T-helper 22 cell (primary cell): ENCODE measurements around the gene SDHAF1.
"Not testable (repeated sequence)": the region's sequence is repeated elsewhere in the genome, so short reads cannot be mapped to it uniquely, and the experiment has no call there.

Experiments
- DNase-seq: peaks from one replicate; pipeline ENCODE4 v3.0.0-alpha.2; 2020; ENCODE audit warnings: low read depth

SDHAF1 gene

GRCh38 chr19:35995048-35995993 is at the start of gene SDHAF1:
TSS of gene SDHAF1 (plus strand) at chr19:35995188. CDS start at chr19:35995275, 87 bp downstream.
- peak; percentile 85 for DNase-seq

GRCh38 chr19:35946203-35946602 is 48.8 kb upstream of the SDHAF1 start:
- no peak for DNase-seq

- DNase-seq = no peak
Observed at GRCh38 chr19:35949131-35949530, 45.9 kb upstream of the SDHAF1 start.

GRCh38 chr19:35955881-35956634 is 38.9 kb upstream of the SDHAF1 start:
- no peak for DNase-seq

GRCh38 chr19:35957411-35957810 is 37.6 kb upstream of the SDHAF1 start:
- not testable (repeated sequence) for DNase-seq

GRCh38 chr19:35958660-35959039 is 36.3 kb upstream of the SDHAF1 start:
- DNase-seq = no peak

GRCh38 chr19:35959040-35959967 is 35.7 kb upstream of the SDHAF1 start:
- peak; percentile 70 for DNase-seq

- DNase-seq = no peak
Observed at GRCh38 chr19:35959968-35960320, 35.0 kb upstream of the SDHAF1 start.

- DNase-seq = no peak
Observed at GRCh38 chr19:35960432-35960972, 34.5 kb upstream of the SDHAF1 start.

- no peak for DNase-seq
Observed at GRCh38 chr19:35963514-35963913, 31.5 kb upstream of the SDHAF1 start.

- DNase-seq = no peak
Observed at GRCh38 chr19:35966771-35967170, 28.2 kb upstream of the SDHAF1 start.

- DNase-seq = no peak
Observed at GRCh38 chr19:35973487-35973886, 21.5 kb upstream of the SDHAF1 start.

- no peak for DNase-seq
Observed at GRCh38 chr19:35975608-35976214, 19.3 kb upstream of the SDHAF1 start.

GRCh38 chr19:35977446-35978222 is 17.4 kb upstream of the SDHAF1 start:
- DNase-seq = no peak

GRCh38 chr19:35978271-35978670 is 16.7 kb upstream of the SDHAF1 start:
- DNase-seq = no peak

- DNase-seq = no peak
Observed at GRCh38 chr19:35978832-35979365, 16.1 kb upstream of the SDHAF1 start.

- not testable (repeated sequence) for DNase-seq
Observed at GRCh38 chr19:35980997-35981396, 14.0 kb upstream of the SDHAF1 start.

- no peak for DNase-seq
Observed at GRCh38 chr19:35983177-35983576, 11.8 kb upstream of the SDHAF1 start.

GRCh38 chr19:35986111-35986510 is 8.9 kb upstream of the SDHAF1 start:
- no peak for DNase-seq
